Neural cell (in vitro differentiated cells): ENCODE data around the gene VPS8. TPM values are rescaled to one million over a fixed set of nuclear protein-coding genes. Genes with fewer than 3 reads are reported as not detected.

Source experiments
- H2AFZ ChIP-seq: fragments of 200-600, 300-800 bp; sonication (generic), shearing (Covaris generic); 2 replicates; pipeline ENCODE4 v1.6.0; 2014; ENCODE audit warnings: low read depth, mild to moderate bottlenecking, antibody characterized with exemption, low read length, moderate library complexity
- H3F3A ChIP-seq: fragments of 200-600 bp; shearing (Covaris generic); 2 replicates; pipeline ENCODE4 v1.6.1; 2016; ENCODE audit warnings: mild to moderate bottlenecking, moderate library complexity, mixed read lengths, antibody characterized with exemption, low read length; ENCODE audit not compliant: insufficient read depth, poor library complexity, severe bottlenecking
- H3K27ac ChIP-seq: fragments of 200-600, 300-800 bp; sonication (generic), shearing (Covaris generic); 2 replicates; pipeline ENCODE4 v1.5.1; 2014; ENCODE audit warnings: mild to moderate bottlenecking, low read length, moderate library complexity
- H3K27me3 ChIP-seq: fragments of 300-800, 200-600 bp; sonication (generic), shearing (Covaris generic); 2 replicates; pipeline ENCODE4 v1.6.0; 2014; ENCODE audit warnings: mild to moderate bottlenecking, low read depth, low read length, moderate library complexity; ENCODE audit not compliant: insufficient read depth
- H3K36me3 ChIP-seq: fragments of 300-800, 200-600 bp; sonication (generic), shearing (Covaris generic); 2 replicates; pipeline ENCODE4 v1.5.1; 2014; ENCODE audit warnings: mild to moderate bottlenecking, antibody characterized with exemption, low read length, moderate library complexity; ENCODE audit not compliant: insufficient read depth
- H3K4me2 ChIP-seq: fragments of 300-800, 200-600 bp; sonication (generic), shearing (Covaris generic); 2 replicates; pipeline ENCODE4 v1.6.0; 2014; ENCODE audit warnings: mild to moderate bottlenecking, low read length
- H3K4me3 ChIP-seq: fragments of 300-800, 200-600 bp; sonication (generic), shearing (Covaris generic); 2 replicates; pipeline ENCODE4 v1.5.1; 2014; ENCODE audit warnings: mild to moderate bottlenecking, low read length, moderate library complexity
- H3K79me2 ChIP-seq: fragments of 200-600 bp; shearing (Covaris generic); replicated peaks from 2 replicates; pipeline ENCODE4 v1.6.0; 2014; ENCODE audit warnings: mild to moderate bottlenecking, low read length, moderate library complexity; ENCODE audit not compliant: insufficient read depth
- H3K9ac ChIP-seq: fragments of 300-800, 200-600 bp; sonication (generic), shearing (Covaris generic); 2 replicates; pipeline ENCODE4 v1.6.1; 2016; ENCODE audit warnings: mild to moderate bottlenecking, low read length, mixed read lengths
- H3K9me2 ChIP-seq: fragments of 200-600 bp; shearing (Covaris generic); 2 replicates; pipeline ENCODE4 v1.6.1; 2016; ENCODE audit warnings: mild to moderate bottlenecking, low read length, mixed read lengths; ENCODE audit not compliant: insufficient read depth
- H3K9me3 ChIP-seq: fragments of 200-600, 300-800 bp; sonication (generic), shearing (Covaris generic); 2 replicates; pipeline ENCODE4 v1.6.1; 2016; ENCODE audit warnings: mild to moderate bottlenecking, mixed run types, low read length, moderate library complexity, mixed read lengths
- H4K20me1 ChIP-seq: fragments of 200-600 bp; shearing (Covaris generic); 2 replicates; pipeline ENCODE4 v1.6.1; 2016; ENCODE audit warnings: mild to moderate bottlenecking, mixed run types; ENCODE audit not compliant: insufficient read depth
- EP300 ChIP-seq: fragments of 450-650 bp; conservative IDR thresholded peaks from 2 replicates; pipeline ENCODE4 v1.6.1; 2014; ENCODE audit warnings: antibody characterized with exemption, mild to moderate bottlenecking, moderate library complexity; ENCODE audit not compliant: poor library complexity, severe bottlenecking
- EZH2 ChIP-seq: fragments of 200-600, 300-800 bp; shearing (Covaris generic), sonication (generic); IDR thresholded peaks from 2 replicates; pipeline ENCODE4 v1.6.1; 2014; ENCODE audit warnings: antibody characterized with exemption, low read length, borderline replicate concordance, mild to moderate bottlenecking; ENCODE audit not compliant: insufficient read depth, poor library complexity, severe bottlenecking
- MXI1 ChIP-seq: fragments of 450-650 bp; conservative IDR thresholded peaks from 2 replicates; pipeline ENCODE4 v1.6.1; 2014; ENCODE audit warnings: antibody characterized with exemption, mild to moderate bottlenecking; ENCODE audit not compliant: poor library complexity, severe bottlenecking
- POLR2AphosphoS5 ChIP-seq: IDR thresholded peaks from 2 replicates; pipeline ENCODE4 v1.6.1; 2012
- RAD21 ChIP-seq: fragments of 450-650 bp; conservative IDR thresholded peaks from 2 replicates; pipeline ENCODE4 v1.6.1; 2014; ENCODE audit warnings: antibody characterized with exemption, mild to moderate bottlenecking, moderate library complexity
- SMC3 ChIP-seq: fragments of 450-650 bp; conservative IDR thresholded peaks from 2 replicates; pipeline ENCODE4 v1.6.1; 2014; ENCODE audit warnings: antibody characterized with exemption, mild to moderate bottlenecking, moderate library complexity; ENCODE audit not compliant: poor library complexity
- TAF1 ChIP-seq: IDR thresholded peaks from 2 replicates; pipeline ENCODE4 v1.6.1; 2012; ENCODE audit warnings: low read depth
- polyA plus RNA-seq: library from polyadenylated mRNA; depleted of rRNA; stranded (reverse); fragments of >200 nt; gene quantifications from 2 replicates; pipeline ENCODE4 v1.2.3, GENCODE V29; 2014
- TF ChIP-seq, protein P1 (sequence below): fragments of 450-650 bp; IDR thresholded peaks from 2 replicates; pipeline ENCODE4 v1.5.1; 2014; ENCODE audit warnings: antibody characterized with exemption, mild to moderate bottlenecking, moderate library complexity; ENCODE audit not compliant: poor library complexity, severe bottlenecking
- TF ChIP-seq, protein P2 (sequence below): IDR thresholded peaks from 2 replicates; pipeline ENCODE4 v1.6.1; 2012; ENCODE audit warnings: borderline replicate concordance

Gene VPS8
- polyA plus RNA-seq, 1 donor from 2014 or later, result 146 TPM

DNA sequence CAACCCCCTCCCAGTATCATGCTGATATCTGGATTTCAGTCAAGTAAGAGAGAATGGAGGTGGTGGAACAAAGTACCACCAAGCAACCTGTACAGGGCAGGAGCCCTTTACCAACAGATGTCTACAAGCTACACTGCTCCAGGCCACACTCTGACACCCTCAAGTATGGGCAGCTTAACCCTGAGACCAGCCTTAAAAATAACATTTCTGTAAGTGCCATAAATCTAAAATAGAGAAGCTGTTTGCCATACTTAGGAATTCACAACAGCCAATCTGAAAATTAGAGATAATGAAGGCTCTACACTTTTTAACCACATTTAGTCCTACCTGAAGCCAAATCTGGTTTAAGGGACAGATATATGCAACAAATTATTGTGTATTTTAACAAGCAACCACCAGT is 281.1 kb downstream of the VPS8 start:
- H3K4me2 ChIP-seq, result no peak overlapping the region
- no peak overlapping the region for H2AFZ ChIP-seq
- H3K9me2 ChIP-seq, result no peaks in the 10 kb centered on the region
- H3K9me3 ChIP-seq, result no peaks in the 10 kb centered on the region
- no peaks in the 10 kb centered on the region for H3K79me2 ChIP-seq
- H3K4me3 ChIP-seq, result no peak overlapping the region
- TF ChIP-seq MXI1, result no peak
- TF ChIP-seq TAF1, result no peak
- TF ChIP-seq RAD21, result no peak
- TF ChIP-seq SMC3, result no peak
- TF ChIP-seq POLR2AphosphoS5, result no peak
- TF ChIP-seq, protein P1, sequence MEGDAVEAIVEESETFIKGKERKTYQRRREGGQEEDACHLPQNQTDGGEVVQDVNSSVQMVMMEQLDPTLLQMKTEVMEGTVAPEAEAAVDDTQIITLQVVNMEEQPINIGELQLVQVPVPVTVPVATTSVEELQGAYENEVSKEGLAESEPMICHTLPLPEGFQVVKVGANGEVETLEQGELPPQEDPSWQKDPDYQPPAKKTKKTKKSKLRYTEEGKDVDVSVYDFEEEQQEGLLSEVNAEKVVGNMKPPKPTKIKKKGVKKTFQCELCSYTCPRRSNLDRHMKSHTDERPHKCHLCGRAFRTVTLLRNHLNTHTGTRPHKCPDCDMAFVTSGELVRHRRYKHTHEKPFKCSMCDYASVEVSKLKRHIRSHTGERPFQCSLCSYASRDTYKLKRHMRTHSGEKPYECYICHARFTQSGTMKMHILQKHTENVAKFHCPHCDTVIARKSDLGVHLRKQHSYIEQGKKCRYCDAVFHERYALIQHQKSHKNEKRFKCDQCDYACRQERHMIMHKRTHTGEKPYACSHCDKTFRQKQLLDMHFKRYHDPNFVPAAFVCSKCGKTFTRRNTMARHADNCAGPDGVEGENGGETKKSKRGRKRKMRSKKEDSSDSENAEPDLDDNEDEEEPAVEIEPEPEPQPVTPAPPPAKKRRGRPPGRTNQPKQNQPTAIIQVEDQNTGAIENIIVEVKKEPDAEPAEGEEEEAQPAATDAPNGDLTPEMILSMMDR, result no peak
- TF ChIP-seq, protein P2, sequence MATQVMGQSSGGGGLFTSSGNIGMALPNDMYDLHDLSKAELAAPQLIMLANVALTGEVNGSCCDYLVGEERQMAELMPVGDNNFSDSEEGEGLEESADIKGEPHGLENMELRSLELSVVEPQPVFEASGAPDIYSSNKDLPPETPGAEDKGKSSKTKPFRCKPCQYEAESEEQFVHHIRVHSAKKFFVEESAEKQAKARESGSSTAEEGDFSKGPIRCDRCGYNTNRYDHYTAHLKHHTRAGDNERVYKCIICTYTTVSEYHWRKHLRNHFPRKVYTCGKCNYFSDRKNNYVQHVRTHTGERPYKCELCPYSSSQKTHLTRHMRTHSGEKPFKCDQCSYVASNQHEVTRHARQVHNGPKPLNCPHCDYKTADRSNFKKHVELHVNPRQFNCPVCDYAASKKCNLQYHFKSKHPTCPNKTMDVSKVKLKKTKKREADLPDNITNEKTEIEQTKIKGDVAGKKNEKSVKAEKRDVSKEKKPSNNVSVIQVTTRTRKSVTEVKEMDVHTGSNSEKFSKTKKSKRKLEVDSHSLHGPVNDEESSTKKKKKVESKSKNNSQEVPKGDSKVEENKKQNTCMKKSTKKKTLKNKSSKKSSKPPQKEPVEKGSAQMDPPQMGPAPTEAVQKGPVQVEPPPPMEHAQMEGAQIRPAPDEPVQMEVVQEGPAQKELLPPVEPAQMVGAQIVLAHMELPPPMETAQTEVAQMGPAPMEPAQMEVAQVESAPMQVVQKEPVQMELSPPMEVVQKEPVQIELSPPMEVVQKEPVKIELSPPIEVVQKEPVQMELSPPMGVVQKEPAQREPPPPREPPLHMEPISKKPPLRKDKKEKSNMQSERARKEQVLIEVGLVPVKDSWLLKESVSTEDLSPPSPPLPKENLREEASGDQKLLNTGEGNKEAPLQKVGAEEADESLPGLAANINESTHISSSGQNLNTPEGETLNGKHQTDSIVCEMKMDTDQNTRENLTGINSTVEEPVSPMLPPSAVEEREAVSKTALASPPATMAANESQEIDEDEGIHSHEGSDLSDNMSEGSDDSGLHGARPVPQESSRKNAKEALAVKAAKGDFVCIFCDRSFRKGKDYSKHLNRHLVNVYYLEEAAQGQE, result no peak
- no peak for TF ChIP-seq EZH2
- no peak for TF ChIP-seq EP300
- no peaks in the 10 kb centered on the region for H3K27me3 ChIP-seq
- H3K27ac ChIP-seq, result no peak overlapping the region
- H3K36me3 ChIP-seq, result no peaks in the 10 kb centered on the region
- no peaks in the 10 kb centered on the region for H3F3A ChIP-seq
- H3K9ac ChIP-seq, result no peak overlapping the region
- no peaks in the 10 kb centered on the region for H4K20me1 ChIP-seq

DNA sequence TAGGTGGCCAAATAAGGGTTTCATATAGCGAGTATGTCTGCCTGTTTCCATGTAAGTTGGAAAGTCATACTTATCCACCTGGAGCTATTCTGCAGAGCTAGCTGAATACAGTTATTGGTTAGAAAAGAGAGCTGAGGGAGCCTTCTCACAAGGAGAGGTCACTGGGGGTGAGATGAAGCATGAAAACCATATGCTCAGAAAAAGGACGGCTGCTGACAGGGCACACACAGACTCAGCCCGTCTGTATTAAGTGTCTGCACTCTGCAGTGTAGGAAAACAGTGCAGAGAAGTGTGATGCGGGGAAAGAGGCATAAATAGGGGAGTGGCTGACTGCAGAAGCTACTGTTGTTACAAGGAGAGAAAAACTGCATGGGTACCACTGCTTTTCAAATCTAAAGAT is 282.7 kb downstream of the VPS8 start:
- H3K27me3 ChIP-seq, result no peaks in the 10 kb centered on the region
- no peaks in the 10 kb centered on the region for H3K9me2 ChIP-seq
- H3F3A ChIP-seq, result no peaks in the 10 kb centered on the region
- no peaks in the 10 kb centered on the region for H4K20me1 ChIP-seq
- H3K4me3 ChIP-seq, result no peak overlapping the region
- no peak for TF ChIP-seq POLR2AphosphoS5
- TF ChIP-seq RAD21, result no peak
- no peak for TF ChIP-seq EP300
- TF ChIP-seq EZH2, result no peak
- TF ChIP-seq MXI1, result no peak
- TF ChIP-seq, protein P1, result no peak
- TF ChIP-seq SMC3, result no peak
- no peak for TF ChIP-seq TAF1
- TF ChIP-seq, protein P2, result no peak
- H3K9ac ChIP-seq, result no peak overlapping the region
- no peak overlapping the region for H3K4me2 ChIP-seq
- H3K79me2 ChIP-seq, result no peaks in the 10 kb centered on the region
- no peaks in the 10 kb centered on the region for H3K36me3 ChIP-seq
- H2AFZ ChIP-seq, result no peak overlapping the region
- H3K9me3 ChIP-seq, result no peaks in the 10 kb centered on the region
- H3K27ac ChIP-seq, result no peak overlapping the region
